8988T (cell line): ENCODE data around the gene CX3CR1.
"Not testable (repeated sequence)": the region's sequence is repeated elsewhere in the genome, so short reads cannot be mapped to it uniquely, and the experiment has no call there.

Experiments used
- DNase-seq: peaks from one replicate; pipeline ENCODE4 v3.0.0; 2011

The CX3CR1 gene

GRCh38 chr3:39279745-39280517 is at the start of gene CX3CR1:
CX3CR1 (minus strand) TSS chr3:39280036; CDS start chr3:39266509, 13,527 bp downstream.
- DNase-seq: no peak

GRCh38 chr3:39329493-39329892 is 49.7 kb upstream of the CX3CR1 start, which contains the start of gene CCR8:
CCR8 (plus strand) TSS chr3:39329709; CDS start chr3:39332332, 2,623 bp downstream.
- DNase-seq: no peak

GRCh38 chr3:39327746-39328349 is 48.0 kb upstream of the CX3CR1 start:
- DNase-seq: no peak

- no peak for DNase-seq
Observed at GRCh38 chr3:39327053-39327745, 47.4 kb upstream of the CX3CR1 start.

GRCh38 chr3:39325236-39325635 is 45.4 kb upstream of the CX3CR1 start:
- DNase-seq: no peak

- DNase-seq: no peak
Observed at GRCh38 chr3:39323494-39323893, 43.7 kb upstream of the CX3CR1 start.

- DNase-seq: no peak
Observed at GRCh38 chr3:39322936-39323335, 43.1 kb upstream of the CX3CR1 start.

- not testable (repeated sequence) for DNase-seq
Observed at GRCh38 chr3:39322209-39322715, 42.4 kb upstream of the CX3CR1 start.

GRCh38 chr3:39321574-39321983 is 41.7 kb upstream of the CX3CR1 start:
- DNase-seq: not testable (repeated sequence)

GRCh38 chr3:39319249-39319648 is 39.4 kb upstream of the CX3CR1 start:
- no peak for DNase-seq

GRCh38 chr3:39318301-39318700 is 38.5 kb upstream of the CX3CR1 start:
- DNase-seq: no peak

GRCh38 chr3:39317571-39318169 is 37.8 kb upstream of the CX3CR1 start:
- no peak for DNase-seq

GRCh38 chr3:39315420-39315819 is 35.6 kb upstream of the CX3CR1 start:
- no peak for DNase-seq

- DNase-seq: no peak
Observed at GRCh38 chr3:39313289-39313688, 33.5 kb upstream of the CX3CR1 start.

- DNase-seq: no peak
Observed at GRCh38 chr3:39302178-39302577, 22.3 kb upstream of the CX3CR1 start.

GRCh38 chr3:39299279-39299678 is 19.4 kb upstream of the CX3CR1 start:
- DNase-seq: no peak

GRCh38 chr3:39296197-39297077 is 16.6 kb upstream of the CX3CR1 start:
- DNase-seq: no peak

GRCh38 chr3:39295184-39295775 is 15.4 kb upstream of the CX3CR1 start:
- DNase-seq: no peak

GRCh38 chr3:39294446-39295183 is 14.8 kb upstream of the CX3CR1 start:
- DNase-seq: no peak

- DNase-seq: no peak
Observed at GRCh38 chr3:39292961-39293360, 13.1 kb upstream of the CX3CR1 start.

GRCh38 chr3:39291903-39292329 is 12.1 kb upstream of the CX3CR1 start:
- peak; percentile 76 for DNase-seq
